A549 (cell line): Measurements from ENCODE around the gene ASAP2.

ENCODE experiments used
- EP300 ChIP-seq, 2 experiments: fragments of >200 bp; sonication (Bioruptor Twin); formaldehyde crosslinking; IDR thresholded peaks; 2 replicates in 1 of 2; 3 replicates in 1 of 2; pipeline ENCODE4 v1.6.1; 2016 to 2017
- FOSL2 ChIP-seq, 2 experiments: fragments of 450-650 bp in 1 of 2; fragments of >200 bp in 1 of 2; sonication (Bioruptor Twin) in 1 of 2; formaldehyde crosslinking; IDR thresholded peaks; 2 replicates each; pipeline versions ENCODE4 v1.5.0 to v1.6.1; 2016 to 2020; ENCODE audit warnings: mild to moderate bottlenecking in 1 of 2, moderate library complexity in 1 of 2
- JUNB ChIP-seq: fragments of >200 bp; sonication (Bioruptor Twin); formaldehyde crosslinking; IDR thresholded peaks from 2 replicates; pipeline ENCODE4 v1.6.1; 2016
- KDM5A ChIP-seq: fragments of 200-600 bp; sonication (generic); IDR thresholded peaks from 2 replicates; pipeline ENCODE4 v1.6.1; 2016; ENCODE audit warnings: antibody characterized with exemption, mild to moderate bottlenecking
- MAFK ChIP-seq: fragments of 450-650 bp; IDR thresholded peaks from 2 replicates; pipeline ENCODE4 v1.6.1; 2014; ENCODE audit not compliant: partially characterized antibody
- MAZ ChIP-seq: fragments of 150-350 bp; IDR thresholded peaks from 2 replicates; pipeline ENCODE4 v1.6.1; 2014; ENCODE audit warnings: antibody characterized with exemption, low read depth, low read length, borderline replicate concordance
- POLR2A ChIP-seq: IDR thresholded peaks from 2 replicates; pipeline ENCODE4 v1.6.1; 2012; ENCODE audit warnings: mild to moderate bottlenecking, low read length
- RARB ChIP-seq: fragments of 250-450 bp; sonication (Bioruptor Pico); IDR thresholded peaks from 2 replicates; pipeline ENCODE4 v1.8.0; 2021; ENCODE audit warnings: mild to moderate bottlenecking, moderate library complexity
- RFX5 ChIP-seq: fragments of 450-650 bp; IDR thresholded peaks from 2 replicates; pipeline ENCODE4 v1.7.1; 2014; ENCODE audit warnings: antibody characterized with exemption, mild to moderate bottlenecking, moderate library complexity
- TP53 ChIP-seq: fragments of 250-450 bp; sonication (Bioruptor Pico); IDR thresholded peaks from 2 replicates; pipeline ENCODE4 v1.5.0; 2021; ENCODE audit warnings: mild to moderate bottlenecking, moderate library complexity
- TF ChIP-seq, protein P1 (sequence below): fragments of >200 bp; sonication (Bioruptor Twin); formaldehyde crosslinking; IDR thresholded peaks from 3 replicates; pipeline ENCODE4 v1.5.1; 2016
- TF ChIP-seq, protein P2 (sequence below): fragments of 150-350 bp; IDR thresholded peaks from 2 replicates; pipeline ENCODE4 v1.6.1; 2014; ENCODE audit warnings: low read depth, mild to moderate bottlenecking, low read length

DNA sequence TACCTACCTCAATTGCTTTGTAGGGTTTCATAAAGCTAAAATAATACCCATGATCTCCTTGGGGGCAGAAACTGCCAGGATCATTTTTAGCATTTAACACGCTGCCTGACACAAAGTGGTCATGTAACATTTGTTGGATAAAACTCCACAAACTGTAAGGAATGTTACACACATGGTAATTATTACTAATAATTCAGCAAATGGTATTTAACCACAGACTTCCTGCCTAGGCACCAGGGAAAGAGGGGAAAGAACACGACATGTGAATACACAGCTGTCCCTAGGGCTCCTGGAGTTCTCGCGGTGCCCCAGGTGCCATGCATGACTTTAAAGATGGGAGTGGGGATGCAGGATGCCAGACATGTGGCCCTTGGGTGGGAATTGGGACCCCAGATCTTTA, 43.5 kb downstream of the ASAP2 start:
- no peak for TF ChIP-seq POLR2A
- TF ChIP-seq, protein P1, sequence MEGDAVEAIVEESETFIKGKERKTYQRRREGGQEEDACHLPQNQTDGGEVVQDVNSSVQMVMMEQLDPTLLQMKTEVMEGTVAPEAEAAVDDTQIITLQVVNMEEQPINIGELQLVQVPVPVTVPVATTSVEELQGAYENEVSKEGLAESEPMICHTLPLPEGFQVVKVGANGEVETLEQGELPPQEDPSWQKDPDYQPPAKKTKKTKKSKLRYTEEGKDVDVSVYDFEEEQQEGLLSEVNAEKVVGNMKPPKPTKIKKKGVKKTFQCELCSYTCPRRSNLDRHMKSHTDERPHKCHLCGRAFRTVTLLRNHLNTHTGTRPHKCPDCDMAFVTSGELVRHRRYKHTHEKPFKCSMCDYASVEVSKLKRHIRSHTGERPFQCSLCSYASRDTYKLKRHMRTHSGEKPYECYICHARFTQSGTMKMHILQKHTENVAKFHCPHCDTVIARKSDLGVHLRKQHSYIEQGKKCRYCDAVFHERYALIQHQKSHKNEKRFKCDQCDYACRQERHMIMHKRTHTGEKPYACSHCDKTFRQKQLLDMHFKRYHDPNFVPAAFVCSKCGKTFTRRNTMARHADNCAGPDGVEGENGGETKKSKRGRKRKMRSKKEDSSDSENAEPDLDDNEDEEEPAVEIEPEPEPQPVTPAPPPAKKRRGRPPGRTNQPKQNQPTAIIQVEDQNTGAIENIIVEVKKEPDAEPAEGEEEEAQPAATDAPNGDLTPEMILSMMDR: no peak
- TF ChIP-seq TP53 (CRISPR knock-in tag): no peak
- TF ChIP-seq, protein P2, sequence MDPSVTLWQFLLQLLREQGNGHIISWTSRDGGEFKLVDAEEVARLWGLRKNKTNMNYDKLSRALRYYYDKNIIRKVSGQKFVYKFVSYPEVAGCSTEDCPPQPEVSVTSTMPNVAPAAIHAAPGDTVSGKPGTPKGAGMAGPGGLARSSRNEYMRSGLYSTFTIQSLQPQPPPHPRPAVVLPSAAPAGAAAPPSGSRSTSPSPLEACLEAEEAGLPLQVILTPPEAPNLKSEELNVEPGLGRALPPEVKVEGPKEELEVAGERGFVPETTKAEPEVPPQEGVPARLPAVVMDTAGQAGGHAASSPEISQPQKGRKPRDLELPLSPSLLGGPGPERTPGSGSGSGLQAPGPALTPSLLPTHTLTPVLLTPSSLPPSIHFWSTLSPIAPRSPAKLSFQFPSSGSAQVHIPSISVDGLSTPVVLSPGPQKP: no peak
- no peak for TF ChIP-seq MAFK
- TF ChIP-seq MAZ: no peak
- TF ChIP-seq RARB (CRISPR knock-in tag): no peak
- TF ChIP-seq KDM5A: no peak
- TF ChIP-seq RFX5: no peak
- no peak for TF ChIP-seq JUNB
- TF ChIP-seq FOSL2 (IDR thresholded peaks at IDR 0.05): no peak
- TF ChIP-seq FOSL2 (CRISPR knock-in tag; IDR thresholded peaks at IDR 0.05): no peak
- no peak for TF ChIP-seq EP300 (IDR thresholded peaks at IDR 0.05)
